ENCODE data around the gene SLC26A2.
"Not testable (repeated sequence)": the region's sequence is repeated elsewhere in the genome, so short reads cannot be mapped to it uniquely, and the experiment has no call there.

Gene SLC26A2

GRCh38 chr5:149937610-149938009, 22.9 kb upstream of the SLC26A2 start:
- no peak for DNase-seq (ENCODE audit: low read depth)

GRCh38 chr5:149938279-149938678, 22.3 kb upstream of the SLC26A2 start:
- DNase-seq (ENCODE audit: low read depth) = no peak

- no peak for DNase-seq (ENCODE audit: low read depth)
Measured at GRCh38 chr5:149938791-149939358, 21.7 kb upstream of the SLC26A2 start.

GRCh38 chr5:149939546-149939945, 21.0 kb upstream of the SLC26A2 start:
- DNase-seq (ENCODE audit: low read depth) = no peak

GRCh38 chr5:149940077-149940574, 20.4 kb upstream of the SLC26A2 start:
- no peak for DNase-seq (ENCODE audit: low read depth)

- no peak for DNase-seq (ENCODE audit: low read depth)
Measured at GRCh38 chr5:149940941-149941644, 19.5 kb upstream of the SLC26A2 start.

GRCh38 chr5:149941795-149942194, 18.8 kb upstream of the SLC26A2 start:
- DNase-seq (ENCODE audit: low read depth) = no peak

- no peak for DNase-seq (ENCODE audit: low read depth)
Measured at GRCh38 chr5:149942199-149942598, 18.4 kb upstream of the SLC26A2 start.

- not testable (repeated sequence) for DNase-seq (ENCODE audit: low read depth)
Measured at GRCh38 chr5:149942741-149943169, 17.8 kb upstream of the SLC26A2 start.

GRCh38 chr5:149943177-149943949, 17.2 kb upstream of the SLC26A2 start:
- not testable (repeated sequence) for DNase-seq (ENCODE audit: low read depth)

GRCh38 chr5:149944666-149945065, 15.9 kb upstream of the SLC26A2 start, which contains the start of gene PDE6A:
Gene PDE6A (minus strand): TSS chr5:149944793. CDS start chr5:149944673, 120 bp downstream.
- DNase-seq (ENCODE audit: low read depth) = no peak

GRCh38 chr5:149946118-149946517, 14.4 kb upstream of the SLC26A2 start:
- no peak for DNase-seq (ENCODE audit: low read depth)

- DNase-seq (ENCODE audit: low read depth) = no peak
Measured at GRCh38 chr5:149948993-149949392, 11.6 kb upstream of the SLC26A2 start.

GRCh38 chr5:149951138-149951749, 9.3 kb upstream of the SLC26A2 start:
- no peak for DNase-seq (ENCODE audit: low read depth)

GRCh38 chr5:149953436-149954121, 7.0 kb upstream of the SLC26A2 start:
- DNase-seq (ENCODE audit: low read depth) = no peak

- no peak for DNase-seq (ENCODE audit: low read depth)
Measured at GRCh38 chr5:149954798-149955197, 5.8 kb upstream of the SLC26A2 start.

GRCh38 chr5:149956685-149957084, 3.9 kb upstream of the SLC26A2 start:
- no peak for DNase-seq (ENCODE audit: low read depth)

- no peak for DNase-seq (ENCODE audit: low read depth)
Measured at GRCh38 chr5:149957855-149958254, 2.7 kb upstream of the SLC26A2 start.

- DNase-seq (ENCODE audit: low read depth) = no peak
Measured at GRCh38 chr5:149959406-149960236, 937 bp upstream of the SLC26A2 start.

- no peak for DNase-seq (ENCODE audit: low read depth)
Measured at GRCh38 chr5:149961186-149961685, 678 bp downstream of the SLC26A2 start.

All from stimulated activated CD8-positive, alpha-beta memory T cell treated with anti-CD3 and anti-CD28 coated beads, Interleukin-15, amount 100 ng/mL, for 24 hours (primary cell).